ENCODE results near the gene TFDP1. TPM values are rescaled to one million over a fixed set of nuclear protein-coding genes. Genes with fewer than 3 reads are reported as not detected.

TFDP1 gene
- total RNA-seq, 1 experiment from 2014 or later, result 49.6 TPM

DNA sequence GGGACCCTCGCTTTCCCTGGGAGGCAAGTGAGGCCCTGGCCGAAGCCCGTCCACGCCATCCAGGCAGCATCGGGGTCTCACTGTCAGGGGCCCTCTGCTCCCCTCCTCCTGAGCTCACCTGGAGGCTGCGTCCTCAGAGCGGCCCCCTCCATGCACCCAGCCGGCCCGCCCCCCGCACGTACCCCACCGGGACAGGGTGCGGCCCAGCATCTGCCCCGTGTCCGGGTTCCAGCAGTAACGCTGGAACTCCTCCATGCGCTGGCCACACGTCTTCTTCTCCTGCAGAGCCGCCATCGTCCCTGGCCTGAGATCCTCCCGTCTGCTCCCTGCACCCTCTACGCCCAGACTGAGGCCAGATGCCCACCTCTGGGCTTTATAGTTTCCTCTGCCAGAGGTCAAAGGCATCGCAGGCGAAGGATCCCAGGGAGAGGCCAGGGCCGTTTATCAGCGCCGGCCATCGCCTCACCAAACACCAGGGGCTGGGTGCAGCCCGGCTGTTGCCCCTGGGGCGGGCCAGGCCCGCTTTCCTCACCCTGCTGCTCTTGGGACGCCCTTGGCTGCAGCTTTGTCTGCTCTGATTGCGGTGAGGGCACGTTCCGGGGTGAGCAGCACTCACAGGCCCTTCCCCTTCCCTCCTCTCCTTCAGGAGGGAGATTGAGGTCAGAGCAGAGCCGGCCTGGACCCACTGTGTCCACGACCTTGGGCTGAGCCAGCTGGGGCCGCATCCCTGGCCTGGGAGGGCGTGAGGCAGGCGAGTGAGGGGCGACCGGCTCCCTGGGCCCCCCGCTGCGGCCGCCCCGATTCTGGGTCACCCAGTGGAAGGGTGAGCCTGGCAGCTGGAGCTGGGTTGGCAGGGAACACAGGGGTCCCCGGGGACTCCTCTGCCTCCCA lies 73.5 kb downstream of the TFDP1 start, which contains the start of gene ATP4B:
Gene ATP4B (minus strand): TSS at position 348 of the 891 bp plus-strand sequence. CDS start 54 bp downstream, at position 294.
- DNase-seq (ENCODE audit: extremely low read depth, low read depth), result no peak

DNA sequence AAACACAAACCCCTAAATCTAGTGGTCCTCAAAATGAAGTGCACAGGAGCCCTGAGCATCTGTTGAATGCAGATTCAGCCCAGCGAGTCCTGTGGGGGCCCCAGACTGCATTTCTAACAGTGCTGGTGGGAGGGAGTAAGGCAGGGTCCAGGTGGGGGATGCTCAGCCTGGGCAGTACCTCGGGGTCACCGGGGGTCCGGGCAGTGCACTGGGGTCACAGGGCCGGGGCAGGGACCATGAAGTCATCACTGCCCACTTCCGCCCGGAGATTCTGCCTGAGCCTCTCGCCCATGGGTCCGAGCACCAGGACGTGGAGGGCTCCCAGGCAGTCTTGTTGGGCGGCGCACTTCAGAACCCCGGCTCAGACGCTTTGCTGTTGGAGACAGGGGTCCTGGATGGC lies 74.3 kb downstream of the TFDP1 start:
- DNase-seq (ENCODE audit: extremely low read depth, low read depth), result no peak

DNA sequence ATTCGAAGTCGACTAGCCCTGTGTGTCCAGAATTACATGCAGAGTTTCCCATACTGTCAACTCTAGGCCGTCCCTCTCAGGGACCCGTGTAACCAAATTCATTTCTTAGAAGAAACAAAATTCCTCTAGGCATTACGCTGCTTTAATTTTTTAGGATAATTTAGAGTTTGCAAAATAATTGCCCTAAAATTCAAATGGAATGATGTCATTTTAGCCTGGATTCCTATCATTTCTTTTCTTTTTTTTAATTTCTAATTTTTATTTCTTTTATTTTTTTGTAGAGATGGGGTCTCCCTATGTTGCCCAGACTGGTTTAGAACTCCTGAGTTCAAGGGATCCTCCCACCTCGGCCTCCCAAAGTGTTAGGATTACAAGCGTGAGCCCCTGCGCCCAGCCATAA lies 74.8 kb downstream of the TFDP1 start:
- no peak for DNase-seq (ENCODE audit: extremely low read depth, low read depth)

DNA sequence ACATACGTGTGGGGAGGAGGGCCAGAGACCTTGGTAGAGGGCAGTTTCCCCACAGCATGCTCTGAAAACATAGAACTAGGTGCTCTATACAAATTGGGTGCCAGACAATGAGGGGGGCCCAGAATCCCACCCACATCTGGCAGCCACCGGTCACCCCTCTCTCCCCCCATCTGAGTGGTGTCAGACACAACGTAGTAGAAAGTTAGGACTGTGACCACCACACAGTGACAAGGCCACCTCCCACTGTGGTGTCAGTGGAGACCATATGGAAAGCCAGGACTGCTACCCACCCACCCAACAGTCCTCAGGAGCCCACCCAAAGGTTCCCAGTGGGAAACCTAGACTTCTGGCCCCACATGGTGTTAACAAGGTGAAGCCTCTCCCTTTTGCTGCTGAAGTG lies 75.5 kb downstream of the TFDP1 start:
- no peak for DNase-seq (ENCODE audit: extremely low read depth, low read depth)

DNA sequence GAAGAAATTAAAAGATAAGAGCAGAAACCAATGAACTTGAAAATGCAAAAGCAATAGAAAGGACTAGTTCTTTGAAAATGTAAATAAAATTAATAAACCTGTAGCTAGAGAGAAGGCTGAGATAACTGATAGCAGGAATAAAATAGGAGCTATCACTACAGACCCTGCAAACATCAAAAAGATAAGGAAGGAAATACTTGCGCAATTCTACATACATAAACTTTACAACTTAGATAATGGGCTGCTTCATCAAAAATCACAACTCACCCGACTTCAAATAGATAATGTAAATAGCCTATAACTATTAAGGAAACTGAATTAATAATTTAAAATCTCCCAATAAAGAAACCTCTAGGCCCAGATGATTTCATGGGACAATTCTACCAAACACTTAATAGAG lies 77.0 kb downstream of the TFDP1 start:
- no peak for DNase-seq (ENCODE audit: extremely low read depth, low read depth)

DNA sequence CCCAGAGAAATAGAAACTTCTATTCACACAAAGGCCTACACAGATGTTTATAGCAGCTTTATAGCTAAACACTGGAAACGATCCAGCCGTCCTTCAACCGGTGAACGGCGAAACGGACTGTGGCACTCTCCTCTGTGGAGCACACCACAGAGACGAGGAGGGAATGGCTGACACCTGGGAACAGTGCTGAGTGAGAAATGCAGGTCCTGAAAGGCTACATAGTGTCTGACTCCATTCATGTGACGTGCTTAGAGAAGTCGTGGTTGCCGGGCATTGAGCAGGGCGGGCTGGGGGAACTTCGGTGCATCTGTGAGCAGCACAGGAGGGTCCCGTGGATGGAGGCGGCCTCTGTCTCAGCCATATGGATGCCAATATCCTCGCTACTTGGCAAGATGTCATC lies 79.4 kb downstream of the TFDP1 start:
- no peak for DNase-seq (ENCODE audit: extremely low read depth, low read depth)

DNA sequence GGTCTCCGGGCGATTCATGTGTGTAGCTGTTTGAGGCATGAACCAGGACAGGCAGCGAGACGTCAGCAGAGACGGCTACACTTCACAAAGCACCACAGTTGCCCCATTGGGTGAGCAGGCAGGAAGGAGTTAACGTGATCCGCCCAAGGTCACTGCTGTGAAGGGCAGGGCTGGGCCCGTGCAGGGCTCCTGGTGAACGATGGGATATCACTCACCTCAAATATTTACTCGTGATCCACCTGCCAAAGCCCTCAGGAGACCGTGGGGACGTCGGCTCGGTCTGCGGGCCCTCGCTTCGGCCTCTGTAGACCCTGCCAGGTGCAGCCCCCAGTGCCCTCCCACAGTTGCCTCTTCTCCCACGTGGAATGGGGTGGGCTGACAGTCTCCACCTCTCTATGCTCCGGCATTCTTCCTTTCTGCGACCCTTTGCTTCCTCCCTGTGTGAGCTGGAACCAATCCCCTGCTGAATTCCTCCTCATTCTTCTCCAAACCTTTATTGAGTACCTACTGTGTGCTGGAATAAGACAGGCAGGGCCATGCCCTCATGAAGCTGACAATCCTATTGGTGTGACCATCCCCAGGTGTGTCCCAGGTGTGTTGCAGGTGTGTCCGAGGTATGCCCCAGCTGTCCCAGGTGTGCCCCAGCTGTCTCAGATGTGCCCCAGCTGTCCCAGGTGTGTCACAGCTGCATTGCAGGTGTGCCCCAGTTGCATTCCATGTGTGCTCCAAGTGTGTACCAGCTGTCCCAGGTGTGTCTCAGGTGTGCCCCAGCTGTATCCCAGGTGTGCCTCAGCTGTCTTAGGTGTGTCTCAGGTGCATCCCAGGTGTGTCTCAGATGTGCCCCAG lies 80.4 kb downstream of the TFDP1 start:
- DNase-seq (ENCODE audit: extremely low read depth, low read depth), result no peak

DNA sequence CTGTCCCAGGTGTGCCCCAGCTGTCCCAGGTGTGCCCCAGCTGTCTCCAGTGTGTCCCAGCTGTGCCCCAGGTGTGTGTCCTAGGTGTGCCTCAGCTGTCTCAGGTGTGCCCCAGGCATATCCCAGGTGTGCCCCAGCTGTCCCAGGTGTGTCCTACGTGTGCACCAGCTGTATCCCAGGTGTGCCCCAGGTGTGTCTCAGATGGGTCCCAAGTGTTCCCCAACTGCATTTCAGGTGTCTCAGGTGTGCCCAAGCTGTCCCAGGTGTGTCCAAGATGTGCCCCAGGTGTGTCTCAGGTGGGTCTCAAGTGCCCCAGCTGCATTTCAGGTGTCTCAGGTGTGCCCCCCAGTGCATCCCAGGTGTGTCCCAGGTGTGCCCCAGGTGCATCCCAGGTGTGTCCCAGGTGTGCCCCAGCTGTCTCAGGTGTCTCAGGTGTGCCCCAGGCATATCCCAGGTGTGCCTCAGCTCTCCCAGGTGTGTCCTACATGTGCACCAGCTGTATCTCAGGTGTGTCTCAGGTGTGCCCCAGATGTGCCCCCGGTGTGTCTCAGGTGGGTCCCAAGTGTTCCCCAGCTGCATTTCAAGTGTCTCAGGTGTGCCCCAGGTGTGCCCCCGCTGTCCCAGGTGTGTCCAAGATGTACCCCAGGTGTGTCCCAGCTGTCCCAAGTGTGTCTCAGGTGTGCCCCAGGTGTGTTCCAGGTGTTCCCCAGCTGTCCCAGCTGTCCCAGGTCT lies 81.2 kb downstream of the TFDP1 start:
- no peak for DNase-seq (ENCODE audit: extremely low read depth, low read depth)

DNA sequence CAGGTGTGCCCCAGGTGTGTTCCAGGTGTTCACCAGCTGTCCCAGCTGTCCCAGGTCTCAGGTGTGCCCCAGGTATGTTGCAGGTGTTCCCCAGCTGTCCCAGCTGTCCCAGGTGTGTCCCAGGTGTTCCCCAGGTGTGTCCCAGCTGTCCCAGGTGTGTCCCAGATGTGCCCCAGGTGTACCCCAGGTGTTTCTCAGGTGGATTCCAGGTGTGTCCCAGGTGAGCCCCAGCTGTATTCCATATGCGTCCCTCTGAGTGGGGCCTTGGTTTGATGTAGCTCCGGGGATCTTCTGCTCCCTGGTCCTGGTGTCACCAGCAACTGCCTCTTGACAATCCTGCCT lies 81.7 kb downstream of the TFDP1 start:
- no peak for DNase-seq (ENCODE audit: extremely low read depth, low read depth)

DNA sequence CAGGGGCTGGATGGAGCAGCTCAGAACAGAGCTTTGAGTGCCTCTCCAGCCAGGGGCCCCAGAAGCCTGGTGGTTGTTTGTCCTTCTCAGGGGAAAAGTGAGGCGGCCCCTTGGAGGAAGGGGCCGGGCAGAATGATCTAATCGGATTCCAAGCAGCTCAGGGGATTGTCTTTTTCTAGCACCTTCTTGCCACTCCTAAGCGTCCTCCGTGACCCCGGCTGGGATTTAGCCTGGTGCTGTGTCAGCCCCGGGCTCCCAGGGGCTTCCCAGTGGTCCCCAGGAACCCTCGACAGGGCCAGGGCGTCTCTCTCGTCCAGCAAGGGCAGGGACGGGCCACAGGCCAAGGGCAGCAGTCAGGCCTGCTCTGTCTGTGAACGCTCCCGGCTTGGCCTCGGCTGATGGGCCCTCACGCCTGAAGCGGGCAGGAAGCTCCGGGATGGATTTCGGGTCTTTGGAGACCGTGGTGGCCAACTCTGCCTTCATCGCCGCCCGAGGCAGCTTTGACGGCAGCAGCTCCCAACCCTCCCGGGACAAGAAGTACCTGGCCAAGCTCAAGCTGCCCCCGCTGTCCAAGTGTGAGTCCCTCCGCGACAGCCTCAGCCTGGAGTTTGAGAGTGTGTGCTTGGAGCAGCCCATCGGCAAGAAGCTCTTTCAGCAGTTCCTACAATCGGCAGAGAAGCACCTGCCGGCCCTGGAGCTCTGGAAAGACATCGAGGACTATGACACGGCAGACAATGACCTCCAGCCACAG lies 82.6 kb downstream of the TFDP1 start, which contains the start of gene GRK1:
Gene GRK1 (plus strand): TSS at position 269 of the 751 bp plus-strand sequence. CDS start 168 bp downstream, at position 437.
- no peak for DNase-seq (ENCODE audit: extremely low read depth, low read depth)

DNA sequence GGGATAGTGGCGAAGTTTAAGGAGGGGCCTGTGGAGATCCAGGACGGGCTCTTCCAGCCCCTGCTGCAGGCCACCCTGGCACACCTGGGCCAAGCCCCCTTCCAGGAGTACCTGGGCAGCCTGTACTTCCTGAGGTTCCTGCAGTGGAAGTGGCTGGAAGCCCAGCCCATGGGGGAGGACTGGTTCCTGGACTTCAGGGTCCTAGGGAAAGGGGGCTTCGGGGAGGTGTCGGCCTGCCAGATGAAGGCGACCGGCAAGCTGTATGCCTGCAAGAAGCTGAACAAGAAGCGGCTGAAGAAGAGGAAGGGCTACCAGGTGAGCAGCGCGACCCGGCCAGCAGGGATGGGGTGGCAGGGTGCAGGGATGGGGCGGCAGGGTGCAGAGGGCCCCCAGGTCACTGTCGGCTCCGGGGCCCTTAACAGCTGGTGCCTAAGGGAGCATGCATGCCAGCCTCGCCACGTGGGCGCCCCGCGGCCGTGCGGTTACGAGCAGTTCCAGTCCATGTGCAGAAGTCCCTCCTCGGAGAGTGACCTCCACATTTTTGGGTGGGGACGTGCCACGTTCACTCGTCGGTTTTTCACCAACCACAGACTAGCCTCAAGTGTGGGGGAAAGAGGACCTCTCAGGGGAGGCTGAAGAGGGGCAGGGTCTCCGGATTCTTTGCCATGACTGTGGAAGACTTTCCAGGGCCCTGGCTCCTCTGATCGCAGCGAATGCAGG lies 83.4 kb downstream of the TFDP1 start:
- no peak for DNase-seq (ENCODE audit: extremely low read depth, low read depth)

DNA sequence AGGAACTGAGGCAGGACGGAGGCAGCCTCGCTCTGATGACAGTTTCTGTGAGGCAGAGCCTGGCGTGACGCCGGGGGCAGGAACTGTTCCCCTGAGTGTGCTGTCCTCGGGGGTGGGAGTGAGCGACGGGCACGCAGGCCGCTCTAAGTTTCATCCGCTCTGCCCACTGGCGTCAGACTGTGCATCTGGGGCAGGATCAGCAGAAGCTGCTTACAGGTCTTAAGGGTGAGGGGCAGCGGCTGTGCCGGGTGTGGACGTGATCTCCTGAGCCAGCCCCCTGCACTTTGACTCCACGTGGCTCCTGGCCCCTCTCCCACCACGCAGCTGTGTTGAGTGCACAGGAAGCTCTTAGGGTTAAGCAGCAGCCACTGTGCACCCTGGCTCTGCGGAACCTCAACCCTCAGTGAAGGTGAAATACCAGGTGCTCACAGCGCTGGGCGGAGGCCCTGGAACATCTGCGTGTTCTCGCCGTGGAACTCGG lies 84.0 kb downstream of the TFDP1 start:
- no peak for DNase-seq (ENCODE audit: extremely low read depth, low read depth)

DNA sequence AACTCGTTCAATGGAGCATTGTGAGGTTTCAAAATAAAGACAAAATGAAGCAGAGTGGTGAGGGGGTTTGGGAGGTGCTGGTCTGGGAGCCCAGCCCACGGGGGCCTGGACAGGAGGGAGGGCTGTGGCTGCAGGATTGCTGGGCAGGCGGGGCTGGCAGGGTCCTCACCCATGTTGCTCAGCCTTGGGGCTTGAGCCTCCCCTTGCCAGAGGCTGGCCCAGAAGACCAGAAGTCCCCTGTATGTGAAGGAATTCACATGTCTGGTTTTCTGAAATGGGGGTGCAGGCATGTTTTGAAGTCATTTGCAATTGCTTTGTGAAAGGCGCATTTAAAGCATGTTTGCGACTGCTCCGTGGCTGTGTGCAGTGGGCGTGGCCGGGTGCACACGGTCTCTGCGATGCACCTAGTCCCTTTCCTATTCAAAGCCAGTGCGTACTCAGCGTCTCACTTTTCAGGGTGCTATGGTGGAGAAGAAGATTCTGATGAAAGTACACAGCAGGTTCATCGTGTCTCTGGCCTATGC lies 84.7 kb downstream of the TFDP1 start:
- no peak for DNase-seq (ENCODE audit: extremely low read depth, low read depth)

DNA sequence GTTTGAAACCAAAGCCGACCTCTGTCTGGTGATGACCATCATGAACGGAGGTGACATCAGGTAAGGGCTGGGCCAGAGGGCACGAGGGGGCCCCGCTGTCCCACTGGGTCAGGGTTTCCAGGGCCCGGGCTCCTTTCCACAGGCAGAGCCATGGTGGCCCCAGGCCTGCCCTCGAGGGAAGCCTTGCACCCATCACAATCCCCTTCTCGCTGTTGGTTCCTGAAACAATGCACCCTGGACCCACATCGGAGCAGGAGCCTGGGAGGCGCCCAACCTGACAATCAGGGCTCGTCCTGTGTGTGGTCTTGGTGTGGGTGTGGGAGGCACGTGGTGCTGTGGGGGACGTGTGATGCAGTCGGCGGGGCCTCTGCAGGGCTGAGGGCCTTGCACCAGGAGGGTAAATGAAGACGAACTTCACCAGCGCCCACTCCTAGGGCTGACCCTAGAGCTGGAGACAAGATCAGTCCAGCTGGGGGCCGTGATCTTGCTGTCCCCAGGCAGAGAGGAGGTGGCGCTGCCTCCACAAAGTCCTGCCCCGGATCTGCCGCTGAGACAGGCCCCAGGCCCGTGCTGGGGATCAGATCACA lies 85.3 kb downstream of the TFDP1 start:
- no peak for DNase-seq (ENCODE audit: extremely low read depth, low read depth)

DNA sequence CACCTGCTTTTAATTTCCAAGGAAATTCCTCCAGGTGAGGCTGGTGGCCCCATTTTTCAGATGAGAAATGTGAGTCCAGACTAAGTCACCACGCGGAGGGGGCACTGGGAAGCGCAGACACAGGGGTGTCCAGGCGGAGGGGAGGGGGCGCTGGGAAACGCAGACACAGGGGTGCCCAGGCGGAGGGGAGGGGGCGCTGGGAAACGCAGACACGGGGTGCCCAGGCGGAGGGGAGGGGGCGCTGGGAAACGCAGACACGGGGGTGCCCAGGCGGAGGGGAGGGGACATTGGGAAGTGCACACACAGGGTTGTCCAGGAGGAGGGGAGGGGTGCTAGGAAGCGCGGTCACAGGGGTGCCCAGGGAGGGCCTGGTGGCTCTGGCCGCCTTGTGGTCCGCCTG lies 86.0 kb downstream of the TFDP1 start:
- no peak for DNase-seq (ENCODE audit: extremely low read depth, low read depth)

DNA sequence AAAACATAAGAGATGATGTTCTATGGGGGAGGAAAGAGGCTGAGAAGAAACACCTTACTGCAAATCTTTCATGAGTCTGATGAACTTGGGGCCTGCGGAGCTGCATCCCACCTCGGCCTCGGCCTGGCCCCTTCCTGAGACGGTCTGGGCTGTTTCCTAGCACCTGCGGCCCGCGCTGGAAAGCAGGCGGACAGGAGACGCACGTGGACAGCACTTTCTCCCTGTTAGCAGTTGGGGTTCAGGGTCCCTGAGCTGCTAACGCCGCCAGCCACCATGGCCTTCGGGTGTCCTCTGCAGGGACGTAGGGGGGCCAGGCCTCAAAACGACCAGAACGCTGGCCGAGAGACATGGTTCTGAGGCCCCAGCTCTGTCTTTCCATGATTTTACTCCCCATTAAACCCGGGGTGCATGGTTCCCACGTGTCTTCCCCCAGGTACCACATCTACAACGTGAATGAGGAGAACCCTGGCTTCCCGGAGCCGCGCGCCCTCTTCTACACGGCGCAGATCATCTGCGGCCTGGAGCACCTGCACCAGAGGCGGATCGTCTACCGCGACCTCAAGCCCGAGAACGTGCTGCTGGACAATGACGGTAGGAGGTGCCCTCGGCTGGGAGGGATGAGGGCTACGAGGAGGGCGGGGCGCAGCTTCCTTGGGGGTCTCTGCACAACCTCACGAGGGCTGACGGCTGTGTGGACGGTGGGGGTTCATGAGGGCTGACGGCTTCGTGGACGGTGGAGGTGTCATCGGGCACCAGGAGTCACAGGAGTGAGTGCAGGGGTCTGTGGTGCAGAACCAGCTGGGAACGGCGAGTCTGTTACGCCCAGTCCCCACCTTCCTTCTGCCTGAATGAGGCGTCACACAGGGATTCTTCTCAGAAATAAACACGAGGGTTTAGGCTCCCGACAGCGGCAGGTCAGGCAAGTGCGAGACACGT lies 86.8 kb downstream of the TFDP1 start:
- no peak for DNase-seq (ENCODE audit: extremely low read depth, low read depth)

DNA sequence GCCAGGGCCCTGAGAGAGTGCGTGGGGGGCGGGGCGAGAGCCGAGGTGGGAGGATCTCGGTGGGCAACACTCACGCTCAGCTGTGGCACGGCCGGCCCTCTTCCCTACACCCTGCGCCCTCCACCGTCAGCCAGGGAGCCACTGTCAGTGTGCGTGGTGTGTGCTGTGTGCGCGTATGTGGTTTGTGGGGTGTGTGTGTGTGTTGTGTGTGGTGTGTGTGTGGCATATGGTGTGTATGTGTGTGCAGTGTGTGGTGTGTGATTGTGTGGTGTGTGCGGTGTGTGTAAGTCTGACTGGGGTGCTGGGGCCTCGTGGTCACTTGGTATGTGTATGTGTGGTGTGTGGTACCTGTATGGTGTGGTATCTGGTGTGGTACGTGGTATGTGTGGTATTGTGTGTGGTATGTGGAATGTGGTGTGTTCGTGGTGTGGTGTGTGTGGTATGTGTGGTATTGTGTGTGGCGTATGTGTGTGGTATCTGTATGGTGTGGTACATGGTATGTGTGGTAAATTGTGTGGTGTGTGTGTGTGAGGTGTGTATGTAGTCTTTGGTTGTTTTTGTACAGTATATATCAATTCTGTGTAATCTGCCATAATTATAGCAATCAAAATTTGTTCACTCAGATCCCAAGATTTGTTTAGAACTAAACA lies 87.6 kb downstream of the TFDP1 start:
- DNase-seq (ENCODE audit: extremely low read depth, low read depth), result no peak

All from NCI-H460 (cell line).